GM18520 (cell line): ENCODE results near the gene HCN2.
"Not testable (repeated sequence)": the region's sequence is repeated elsewhere in the genome, so short reads cannot be mapped to it uniquely, and the experiment has no call there.

ENCODE experiments used
- ATAC-seq: cut with Tn5 transposase; IDR thresholded peaks from one replicate; pipeline ENCODE4 v1.9.1; 2021; ENCODE audit not compliant: unreplicated experiment

HCN2 gene

GRCh38 chr19:617551-618246, 28.0 kb downstream of the HCN2 start:
- no peak for ATAC-seq

- ATAC-seq: no peak
Observed at GRCh38 chr19:618247-618619, 28.6 kb downstream of the HCN2 start.

GRCh38 chr19:618674-619285, 29.1 kb downstream of the HCN2 start:
- ATAC-seq: no peak

DNA sequence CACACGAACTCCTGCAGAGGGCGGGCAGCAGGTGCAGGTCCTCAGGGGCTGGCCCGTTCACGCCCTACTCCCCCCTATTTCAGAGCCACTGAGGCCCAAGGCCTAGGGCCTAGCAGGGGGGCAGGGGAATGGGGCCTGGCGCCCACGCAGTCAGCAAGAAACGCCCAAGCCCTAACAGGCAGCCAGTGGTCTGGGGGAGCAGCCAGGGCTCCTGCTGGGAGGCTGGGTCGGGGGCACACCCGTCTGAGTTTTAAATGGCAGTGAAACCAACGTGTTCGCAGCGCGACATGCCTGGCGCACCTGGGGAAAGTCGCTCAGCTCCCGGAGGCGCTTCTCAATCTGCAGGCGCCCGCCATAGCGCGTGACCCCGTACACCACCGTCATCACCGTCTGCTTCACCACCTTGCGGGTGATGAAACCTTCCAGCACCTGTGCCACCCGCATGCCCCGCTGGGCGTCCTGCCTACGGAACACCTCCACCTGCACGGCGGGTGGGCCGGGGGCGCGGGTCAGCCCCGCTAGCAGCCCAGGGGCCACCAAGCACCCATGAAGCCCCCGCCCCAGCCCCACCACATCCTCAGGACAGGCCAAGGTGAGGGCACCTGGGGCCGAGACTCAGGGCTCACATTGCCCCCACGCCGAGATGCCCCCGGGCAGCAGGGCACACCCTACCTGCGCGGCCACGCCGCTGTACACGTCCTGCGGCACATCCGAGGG, 29.8 kb downstream of the HCN2 start:
- no peak for ATAC-seq

DNA sequence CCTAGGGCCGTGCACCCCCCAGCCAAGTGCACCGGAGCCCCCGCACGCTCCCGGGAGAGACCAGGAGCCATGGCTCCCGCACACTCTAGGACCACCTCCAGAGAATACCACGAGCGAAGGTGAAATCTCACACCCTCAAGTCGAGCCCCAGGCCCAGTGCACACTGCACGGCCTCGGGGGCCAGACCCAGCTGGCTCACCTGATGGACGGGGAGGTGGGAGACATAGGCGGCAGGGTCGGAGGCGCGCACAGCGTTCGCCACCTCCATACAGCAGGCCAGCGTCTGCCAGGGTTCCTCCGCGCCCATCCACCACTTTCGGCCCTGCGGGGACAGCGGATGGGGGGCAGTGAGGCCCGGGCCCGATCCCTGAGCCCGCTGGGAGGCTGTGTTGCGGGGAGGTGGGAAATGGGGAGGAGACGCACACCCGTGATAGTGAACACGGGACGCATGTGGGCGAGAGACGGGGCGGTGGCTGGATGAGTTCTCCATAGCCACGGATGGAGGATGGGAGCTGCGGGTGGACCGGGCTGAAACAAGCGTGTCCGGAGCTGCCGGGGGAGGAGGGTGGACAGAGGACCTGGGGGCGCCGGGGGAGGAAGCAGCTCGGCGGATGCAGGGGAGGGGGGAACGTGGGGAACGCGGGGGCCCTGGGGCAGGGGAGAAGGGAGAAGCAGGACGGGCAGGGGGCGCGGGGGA, 30.6 kb downstream of the HCN2 start:
- no peak for ATAC-seq

- not testable (repeated sequence) for ATAC-seq
Observed at GRCh38 chr19:621191-621590, 31.5 kb downstream of the HCN2 start.

DNA sequence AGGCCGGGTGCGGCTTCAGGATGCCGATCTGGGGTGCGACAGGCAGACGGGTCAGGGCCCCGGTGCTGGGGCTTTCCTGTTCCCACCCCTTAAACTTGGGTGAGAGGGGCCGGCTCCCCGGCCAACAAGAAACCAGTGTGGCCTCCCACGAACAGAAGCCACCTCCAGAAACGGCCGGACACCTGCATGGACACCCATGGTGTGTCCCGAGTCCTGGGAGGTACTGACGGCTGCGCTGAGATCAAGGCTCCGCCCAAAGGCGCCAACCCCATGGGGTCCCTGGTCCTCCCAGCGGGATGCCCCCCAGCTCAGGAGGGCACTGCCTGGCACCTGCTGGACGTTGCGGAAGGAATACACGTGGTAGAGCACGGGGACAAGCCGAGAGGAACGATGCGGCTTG, 32.1 kb downstream of the HCN2 start:
- ATAC-seq: no peak

DNA sequence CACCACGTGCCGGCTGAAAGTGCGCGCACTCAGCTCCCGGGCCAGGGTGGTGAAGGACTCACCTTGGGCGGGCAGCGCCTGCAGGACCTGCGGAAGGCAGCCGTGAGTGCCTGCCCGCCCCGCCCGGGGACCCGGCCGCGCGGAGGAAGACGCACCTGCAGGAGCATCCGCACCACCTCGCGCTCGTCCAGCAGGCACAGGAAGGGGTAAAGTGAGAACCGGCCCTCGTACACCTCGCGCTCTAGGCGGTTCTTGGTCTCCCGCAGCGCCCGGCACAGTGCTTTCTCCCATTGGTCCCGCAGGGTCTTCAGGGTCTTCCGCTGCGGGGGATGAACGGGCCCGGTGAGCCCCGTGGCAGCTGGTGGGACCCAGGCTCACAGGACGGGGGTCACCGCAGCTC, 33.0 kb downstream of the HCN2 start:
- ATAC-seq: no peak

DNA sequence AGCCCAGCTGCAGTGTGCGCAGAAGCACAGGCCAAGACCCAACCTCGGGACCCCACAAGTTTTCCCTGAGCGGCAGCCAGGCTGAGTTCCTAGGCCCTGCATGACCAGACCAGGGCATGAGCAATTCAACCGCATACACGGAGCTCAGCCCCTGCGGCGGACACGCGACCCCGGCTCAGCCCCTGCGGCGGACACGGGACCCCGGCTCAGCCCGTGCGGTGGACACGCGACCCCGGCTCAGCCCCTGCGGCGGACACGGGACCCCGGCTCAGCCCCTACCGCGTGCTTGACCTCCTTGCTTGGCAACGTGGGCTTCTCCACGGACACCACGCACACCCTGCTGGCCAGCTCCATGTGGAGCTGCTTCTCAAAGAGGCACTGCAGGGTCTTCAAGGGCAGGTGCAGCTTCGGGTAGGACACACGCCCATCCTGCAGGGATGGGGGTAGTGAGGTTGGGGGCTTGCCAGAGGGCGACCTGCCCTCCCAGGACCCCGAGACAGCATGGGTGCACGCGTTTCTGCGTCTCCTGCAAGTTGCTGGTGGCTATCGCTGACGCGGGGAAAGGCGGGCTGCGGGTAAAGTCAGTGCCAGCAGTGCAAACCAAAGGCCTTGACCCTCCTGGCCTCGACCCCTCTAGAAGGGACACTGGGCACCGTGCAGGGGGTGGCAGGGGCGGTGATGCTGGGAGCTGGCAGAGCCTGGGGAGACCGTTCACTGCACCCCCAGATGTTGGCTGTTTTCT, 33.7 kb downstream of the HCN2 start:
- no peak for ATAC-seq

- no peak for ATAC-seq
Observed at GRCh38 chr19:623974-624373, 34.3 kb downstream of the HCN2 start.

DNA sequence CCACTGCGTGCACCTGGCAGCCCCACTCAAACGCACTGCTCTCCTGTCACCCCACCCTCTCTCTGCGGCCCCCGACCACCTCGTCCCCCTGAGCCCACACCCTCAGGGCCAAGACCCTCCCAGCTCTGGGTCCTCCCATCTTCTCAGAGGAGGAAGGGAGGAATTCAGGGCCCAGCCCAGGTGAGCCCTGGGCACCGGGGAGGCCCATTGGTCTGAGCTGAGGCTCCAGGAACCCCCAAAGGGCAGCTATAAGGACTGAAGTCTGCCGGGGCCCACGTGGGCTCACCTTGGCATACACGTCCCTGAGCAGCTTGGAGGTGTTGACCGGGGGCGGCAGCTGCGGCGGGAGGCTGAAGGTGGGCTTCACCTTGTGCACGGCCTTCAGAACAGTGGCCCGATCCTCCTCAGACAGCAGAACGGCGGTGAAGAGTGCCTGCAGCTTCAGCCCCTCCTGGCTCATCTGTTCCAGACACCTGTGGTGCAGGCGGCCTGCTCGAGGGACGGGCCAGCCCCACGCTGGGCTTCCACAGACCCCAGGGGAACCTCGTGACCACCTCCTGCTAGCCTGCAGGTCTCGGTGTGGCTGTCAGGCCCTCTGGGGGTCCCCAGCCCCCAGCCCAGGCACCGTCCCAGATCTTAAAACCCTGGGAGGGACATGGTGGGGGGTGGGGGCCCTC, 34.9 kb downstream of the HCN2 start:
- ATAC-seq: no peak

DNA sequence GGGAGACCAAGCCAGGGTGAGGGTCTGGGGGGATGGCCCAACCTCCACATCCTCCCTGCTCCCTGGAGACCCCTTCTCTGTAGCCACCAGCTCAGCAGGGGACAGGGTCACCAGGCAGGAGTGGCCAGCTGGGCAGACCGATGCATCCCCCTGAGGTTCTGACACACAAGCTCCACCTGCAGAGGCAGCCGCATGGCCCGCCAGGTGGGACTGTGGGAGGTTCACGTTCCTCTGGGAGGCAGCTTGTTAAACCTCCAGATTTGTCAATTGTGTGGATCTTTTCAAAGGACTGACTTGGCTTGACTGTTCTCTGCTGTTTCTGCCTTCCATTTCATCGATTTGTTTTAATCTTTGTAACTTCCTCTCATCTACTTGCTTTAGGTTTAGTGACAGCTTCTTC, 35.6 kb downstream of the HCN2 start:
- ATAC-seq: no peak

DNA sequence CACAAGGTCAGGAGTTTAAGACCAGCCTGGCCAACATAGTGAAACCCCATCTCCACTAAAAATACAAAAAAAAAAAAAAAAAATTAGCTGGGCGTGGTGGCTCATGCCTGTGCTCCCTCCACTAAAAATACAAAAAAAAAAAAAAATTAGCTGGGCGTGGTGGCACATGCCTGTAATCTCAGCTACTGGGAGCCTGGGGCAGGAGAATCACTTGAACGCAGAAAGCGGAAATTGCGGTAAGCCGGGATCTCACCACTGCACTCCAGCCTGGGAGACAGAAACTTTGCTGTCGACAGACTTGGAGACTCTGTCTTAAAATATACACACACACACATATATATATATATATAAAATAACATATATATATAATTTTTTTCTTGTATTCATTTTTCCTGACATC, 36.9 kb downstream of the HCN2 start:
- ATAC-seq: not testable (repeated sequence)

DNA sequence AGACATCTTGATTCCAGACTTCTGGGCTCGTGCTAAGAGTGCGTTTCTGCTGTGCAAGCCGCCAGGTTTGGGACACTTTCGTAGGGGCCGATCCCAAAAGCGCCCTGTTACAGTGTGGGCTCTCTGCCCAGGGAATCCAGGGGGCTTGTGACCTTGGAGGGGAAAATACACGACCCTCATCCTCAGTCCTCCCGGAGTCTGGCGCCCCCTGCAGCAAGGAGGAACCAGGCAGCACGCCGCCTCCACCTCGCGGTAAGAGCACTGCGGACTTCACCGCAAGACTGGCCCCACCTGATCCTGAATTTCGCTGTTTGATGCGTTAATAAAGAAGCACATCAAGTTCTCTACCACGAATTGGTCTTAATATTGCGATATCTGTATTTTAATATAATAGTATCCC, 38.5 kb downstream of the HCN2 start:
- ATAC-seq: no peak

DNA sequence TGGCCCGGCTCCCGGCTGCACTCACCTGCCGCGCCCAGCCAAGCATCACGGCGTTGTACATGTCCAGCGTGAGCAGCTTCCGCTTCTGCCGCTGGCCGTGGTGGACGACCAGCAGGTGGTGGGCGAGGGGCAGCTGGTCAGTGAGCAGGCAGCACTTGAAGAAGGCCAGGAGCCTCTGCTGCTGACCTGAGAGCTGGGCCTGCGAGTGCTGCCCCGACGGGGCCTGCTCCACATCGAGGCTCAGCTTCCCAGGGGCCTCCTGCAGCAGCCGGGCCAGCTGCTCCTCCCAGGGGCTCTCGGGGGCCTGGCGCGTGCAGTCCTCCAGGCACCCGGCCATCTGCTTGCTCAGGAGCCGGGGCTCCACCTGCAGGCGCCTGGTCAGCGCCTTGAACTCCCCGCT, 39.8 kb downstream of the HCN2 start:
- ATAC-seq: not testable (repeated sequence)

- ATAC-seq: no peak
Observed at GRCh38 chr19:629961-630714, 40.5 kb downstream of the HCN2 start.

DNA sequence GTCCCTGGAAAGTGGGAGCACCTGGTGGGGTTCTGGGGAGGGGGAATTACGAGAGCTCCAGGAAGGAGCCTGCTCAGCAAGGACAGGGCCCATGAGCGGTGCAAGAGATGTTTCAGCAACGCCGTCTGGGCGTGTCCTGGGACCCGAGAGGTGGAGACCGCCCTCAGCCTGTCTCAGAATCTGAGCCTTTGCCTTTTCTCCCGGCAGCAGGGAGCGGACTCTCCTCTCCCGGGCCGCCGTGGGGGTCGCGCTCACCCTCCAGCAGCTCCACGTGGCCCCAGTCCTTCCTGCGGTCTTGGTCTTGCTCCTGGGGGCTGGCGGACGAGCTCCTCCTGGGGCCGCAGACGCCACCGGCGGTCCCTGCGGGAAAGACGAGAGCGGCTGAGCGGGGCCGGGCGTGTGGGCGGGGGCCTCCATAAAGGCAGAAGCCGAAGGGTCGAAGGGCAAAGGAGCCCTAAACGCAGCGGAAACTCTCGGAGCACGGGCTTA, 42.9 kb downstream of the HCN2 start:
- peak; percentile 2 for ATAC-seq

- ATAC-seq: peak; percentile 89
Observed at GRCh38 chr19:633068-633785, 43.5 kb downstream of the HCN2 start, which contains the start of gene POLRMT. Gene POLRMT, minus strand, starts transcription at chr19:633537. Its CDS starts 25 bp downstream, at chr19:633512.
